HCT116 (cell line): ENCODE results near the gene DNM2. TPM values are rescaled to one million over a fixed set of nuclear protein-coding genes. Genes with fewer than 3 reads are reported as not detected.

ENCODE experiments used
- ATAC-seq: fragments of 200-7000 bp; cut with Tn5 transposase; 2 replicates; pipeline ENCODE4 v1.9.1; 2020; ENCODE audit warnings: mild to moderate bottlenecking, moderate library complexity
- BruUV-seq: library from RNA; stranded (reverse); fragments of 400-500 nt; replicated peaks from 2 replicates; lab custom pipeline; 2021; lab: Mats Ljungman, UMichigan
- CTCF ChIA-PET: fragments of 300-600 bp; sonication (Branson Sonifier 250); formaldehyde crosslinking; loops from one replicate; lab custom pipeline; 2021; ENCODE audit warnings: antibody characterized with exemption; lab: Charles Lee
- POLR2A ChIA-PET: fragments of 300-600, 350-600 bp; sonication (Branson Sonifier 250); formaldehyde crosslinking; loops from one replicate; lab custom pipeline; 2021; ENCODE audit warnings: antibody characterized with exemption; lab: Charles Lee
- RAD21 ChIA-PET, 2 experiments: fragments of 300-600 bp; sonication (Branson Sonifier 250); formaldehyde crosslinking; loops; one replicate each; lab custom pipeline; 2023; ENCODE audit warnings: low total read pairs in 2 of 2; ENCODE audit not compliant: uncharacterized antibody in 2 of 2, unreplicated experiment in 2 of 2, low non-redundant PET in 1 of 2; lab: Charles Lee
- DNase-seq: peaks from one replicate; pipeline ENCODE4 v3.0.0-alpha.2; 2010; ENCODE audit warnings: low read depth, low spot score
- H2AFZ ChIP-seq: fragments of 200-600 bp; shearing (Covaris generic), sonication (generic); 2 replicates; pipeline ENCODE4 v1.6.1; 2017; ENCODE audit warnings: low read depth, mixed run types, mixed read lengths, antibody characterized with exemption, low read length; ENCODE audit not compliant: poor library complexity, severe bottlenecking
- H3K27ac ChIP-seq: 2 replicates; pipeline ENCODE4 v1.5.1; 2012; ENCODE audit warnings: low read depth, low read length
- H3K27me3 ChIP-seq: fragments of 200-600 bp; sonication (generic); 2 replicates; pipeline ENCODE4 v1.6.1; 2016; ENCODE audit warnings: mixed run types, low read length, mixed read lengths; ENCODE audit not compliant: insufficient read depth
- H3K36me3 ChIP-seq, 2 experiments: fragments of 200-500 bp in 1 of 2; fragments of 200-600 bp in 1 of 2; sonication (Bioruptor generic) in 1 of 2; sonication (generic) in 1 of 2; 2 replicates each; pipeline versions ENCODE4 v1.5.1 to v1.6.1; 2014 to 2016; ENCODE audit warnings: low read length in 2 of 2, inconsistent platforms in 1 of 2, mixed read lengths in 1 of 2, mixed run types in 1 of 2; ENCODE audit not compliant: insufficient read depth in 2 of 2, control insufficient read depth in 1 of 2
- H3K4me1 ChIP-seq, 2 experiments: fragments of 200-600 bp in 1 of 2; sonication (generic) in 1 of 2; 2 replicates each; pipeline versions ENCODE4 v1.5.1 to v1.6.1; 2012 to 2017; ENCODE audit warnings: low read length in 2 of 2, inconsistent platforms in 1 of 2, mild to moderate bottlenecking in 1 of 2, mixed read lengths in 1 of 2, mixed run types in 1 of 2, moderate library complexity in 1 of 2; ENCODE audit not compliant: insufficient read depth in 2 of 2, control insufficient read depth in 1 of 2
- H3K4me2 ChIP-seq: fragments of 200-600 bp; sonication (generic); 2 replicates; pipeline ENCODE4 v1.6.1; 2017; ENCODE audit warnings: mixed run types, low read length, mixed read lengths
- H3K4me3 ChIP-seq, 2 experiments: fragments of 200-600 bp in 1 of 2; sonication (generic) in 1 of 2; replicated peaks in 1 of 2; 2 replicates each; pipeline ENCODE4 v1.5.1; 2011 to 2016; ENCODE audit warnings: low read length in 2 of 2, control low read depth in 1 of 2, low read depth in 1 of 2, mild to moderate bottlenecking in 1 of 2, mixed read lengths in 1 of 2, mixed run types in 1 of 2
- H3K79me2 ChIP-seq: fragments of 200-600 bp; sonication (generic); 2 replicates; pipeline ENCODE4 v1.6.1; 2017; ENCODE audit warnings: mild to moderate bottlenecking, mixed run types, low read length, moderate library complexity, mixed read lengths; ENCODE audit not compliant: insufficient read depth
- H3K9ac ChIP-seq: fragments of 200-600 bp; sonication (generic); 2 replicates; pipeline ENCODE4 v1.6.1; 2016; ENCODE audit warnings: low read length, mixed read lengths
- H3K9me2 ChIP-seq: fragments of 200-600 bp; sonication (generic), shearing (Covaris generic); 2 replicates; pipeline ENCODE4 v1.6.1; 2017; ENCODE audit warnings: mixed run types, mild to moderate bottlenecking, moderate library complexity; ENCODE audit not compliant: insufficient read depth
- H3K9me3 ChIP-seq, 2 experiments: fragments of 200-500 bp in 1 of 2; fragments of 200-600 bp in 1 of 2; sonication (Bioruptor generic) in 1 of 2; sonication (generic) in 1 of 2; 2 replicates each; pipeline ENCODE4 v1.6.1; 2014 to 2017; ENCODE audit warnings: low read length in 2 of 2, mixed read lengths in 2 of 2, inconsistent platforms in 1 of 2, low read depth in 1 of 2, mild to moderate bottlenecking in 1 of 2, mixed run types in 1 of 2, moderate library complexity in 1 of 2; ENCODE audit not compliant: control insufficient read depth in 1 of 2, insufficient read depth in 1 of 2
- H4K20me1 ChIP-seq: fragments of 200-600 bp; sonication (generic), shearing (Covaris generic); 2 replicates; pipeline ENCODE4 v1.6.1; 2017; ENCODE audit warnings: mixed run types, mild to moderate bottlenecking, moderate library complexity; ENCODE audit not compliant: insufficient read depth
- CBX3 ChIP-seq: IDR thresholded peaks from 2 replicates; pipeline ENCODE4 v1.6.1; 2012; ENCODE audit warnings: low read depth
- EGR1 ChIP-seq: IDR thresholded peaks from 2 replicates; pipeline ENCODE4 v1.6.1; 2012; ENCODE audit warnings: low read depth
- EZH2phosphoT487 ChIP-seq: fragments of 200-600 bp; IDR thresholded peaks from 2 replicates; pipeline ENCODE4 v1.6.1; 2018; ENCODE audit warnings: antibody characterized with exemption, borderline replicate concordance
- JUND ChIP-seq: IDR thresholded peaks from 2 replicates; pipeline ENCODE4 v1.6.1; 2012
- POLR2AphosphoS5 ChIP-seq: IDR thresholded peaks from 2 replicates; pipeline ENCODE4 v1.6.1; 2011; ENCODE audit warnings: mild to moderate bottlenecking, low read depth, low read length, moderate library complexity
- SP1 ChIP-seq: IDR thresholded peaks from 2 replicates; pipeline ENCODE4 v1.6.1; 2012; ENCODE audit warnings: low read depth
- TCF7L2 ChIP-seq: IDR thresholded peaks from 2 replicates; pipeline ENCODE4 v1.7.0; 2011; ENCODE audit warnings: borderline replicate concordance, inconsistent platforms; ENCODE audit not compliant: insufficient read depth, insufficient read length; ENCODE audit errors: extremely low read depth
- intact Hi-C: fragments of 100-400 bp; cut with micrococcal nuclease; formaldehyde crosslinking; loops from 2 replicates; pipeline ENCODE4 v1.10.0; 2022
- total RNA-seq: library from RNA; stranded (reverse); gene quantifications from one replicate; pipeline ENCODE4 v1.2.1, GENCODE V29; 2021; ENCODE audit not compliant: unreplicated experiment
- TF ChIP-seq, protein P1 (sequence below): IDR thresholded peaks from 2 replicates; pipeline ENCODE4 v1.6.1; 2012
- TF ChIP-seq, protein P2 (sequence below): IDR thresholded peaks from 2 replicates; pipeline ENCODE4 v1.6.1; 2011; ENCODE audit warnings: mild to moderate bottlenecking, low read length, moderate library complexity; ENCODE audit not compliant: insufficient replicate concordance; ENCODE audit errors: extremely low read depth

The DNM2 gene
- total RNA-seq, 1 experiment from 2014 or later = 183 TPM

DNA sequence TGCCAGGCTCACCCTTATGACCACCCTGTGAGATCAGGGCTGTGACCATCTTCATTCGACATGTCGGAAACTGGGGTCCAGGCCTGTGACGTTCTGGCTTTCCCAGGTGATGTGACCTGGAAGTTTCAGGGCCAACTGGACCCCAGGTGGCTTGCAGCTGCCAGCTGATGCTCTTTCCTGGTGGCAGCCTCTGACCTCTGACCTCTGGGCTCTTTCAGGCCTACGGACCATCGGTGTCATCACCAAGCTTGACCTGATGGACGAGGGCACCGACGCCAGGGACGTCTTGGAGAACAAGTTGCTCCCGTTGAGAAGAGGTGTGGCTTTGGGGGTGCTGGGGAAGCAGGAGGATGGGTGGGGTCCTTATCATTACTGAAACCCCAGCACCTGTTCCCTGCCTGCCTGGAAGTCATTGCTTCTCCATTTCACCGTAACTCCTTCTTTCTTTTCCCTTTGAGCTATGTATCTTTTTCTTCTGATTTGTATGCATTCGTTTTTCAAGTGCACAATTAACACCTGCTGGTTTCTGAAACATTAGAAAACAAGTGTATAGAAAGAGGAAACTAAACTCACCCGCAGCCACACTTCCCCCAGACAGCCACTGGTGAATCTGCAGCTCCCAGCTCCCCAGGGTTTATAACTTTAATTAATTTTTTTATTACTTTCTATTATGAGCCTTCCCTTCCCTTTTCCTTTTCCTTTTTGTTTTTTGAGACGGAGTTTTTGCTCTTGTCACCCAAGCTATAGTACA is 59.2 kb downstream of the DNM2 start:
- TF ChIP-seq JUND (no peak), CBX3 (no peak), EZH2phosphoT487 (no peak), TCF7L2 (no peak), POLR2AphosphoS5 (no peak), EGR1 (no peak), SP1 (no peak)
- TF ChIP-seq, protein P1, sequence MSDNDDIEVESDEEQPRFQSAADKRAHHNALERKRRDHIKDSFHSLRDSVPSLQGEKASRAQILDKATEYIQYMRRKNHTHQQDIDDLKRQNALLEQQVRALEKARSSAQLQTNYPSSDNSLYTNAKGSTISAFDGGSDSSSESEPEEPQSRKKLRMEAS = no peak
- TF ChIP-seq, protein P2, sequence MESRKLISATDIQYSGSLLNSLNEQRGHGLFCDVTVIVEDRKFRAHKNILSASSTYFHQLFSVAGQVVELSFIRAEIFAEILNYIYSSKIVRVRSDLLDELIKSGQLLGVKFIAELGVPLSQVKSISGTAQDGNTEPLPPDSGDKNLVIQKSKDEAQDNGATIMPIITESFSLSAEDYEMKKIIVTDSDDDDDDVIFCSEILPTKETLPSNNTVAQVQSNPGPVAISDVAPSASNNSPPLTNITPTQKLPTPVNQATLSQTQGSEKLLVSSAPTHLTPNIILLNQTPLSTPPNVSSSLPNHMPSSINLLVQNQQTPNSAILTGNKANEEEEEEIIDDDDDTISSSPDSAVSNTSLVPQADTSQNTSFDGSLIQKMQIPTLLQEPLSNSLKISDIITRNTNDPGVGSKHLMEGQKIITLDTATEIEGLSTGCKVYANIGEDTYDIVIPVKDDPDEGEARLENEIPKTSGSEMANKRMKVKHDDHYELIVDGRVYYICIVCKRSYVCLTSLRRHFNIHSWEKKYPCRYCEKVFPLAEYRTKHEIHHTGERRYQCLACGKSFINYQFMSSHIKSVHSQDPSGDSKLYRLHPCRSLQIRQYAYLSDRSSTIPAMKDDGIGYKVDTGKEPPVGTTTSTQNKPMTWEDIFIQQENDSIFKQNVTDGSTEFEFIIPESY = no peak
- H3K9me2 ChIP-seq = no peaks in the 10 kb centered on the region
- H3K9ac ChIP-seq = no peak overlapping the region
- H3K4me2 ChIP-seq = no peak overlapping the region
- no peaks in the 10 kb centered on the region for H4K20me1 ChIP-seq
- no peaks in the 10 kb centered on the region for H3K9me3 ChIP-seq
- POLR2A ChIA-PET = no interaction called here
- no peak for DNase-seq
- no peak for ATAC-seq
- no peaks in the 10 kb centered on the region for H3K4me1 ChIP-seq
- H2AFZ ChIP-seq = no peak overlapping the region
- CTCF ChIA-PET = no interaction called here
- BruUV-seq = no TSS peak
- no peak overlapping the region for H3K4me3 ChIP-seq
- no peaks in the 10 kb centered on the region for H3K79me2 ChIP-seq
- no peaks in the 10 kb centered on the region for H3K27me3 ChIP-seq
- peaks cover 39 to 43% of the 10 kb centered on the region in 2 experiments for H3K36me3 ChIP-seq
- RAD21 ChIA-PET = no interaction called here
- no peak overlapping the region for H3K27ac ChIP-seq
- intact Hi-C loops = no loop called here
